K562 (cell line): Measurements from ENCODE around the gene EGR2.

Source experiments
- EZH2 ChIP-seq: IDR thresholded peaks from 2 replicates; pipeline ENCODE4 v1.6.1; 2012; ENCODE audit warnings: low read depth, mild to moderate bottlenecking, inconsistent platforms, low read length, borderline replicate concordance
- KLF6 ChIP-seq: fragments of 250-450 bp; sonication (Bioruptor Pico); IDR thresholded peaks from 2 replicates; pipeline ENCODE4 v1.4.0; 2020; ENCODE audit warnings: mild to moderate bottlenecking, moderate library complexity, borderline replicate concordance
- NEUROD1 ChIP-seq: fragments of 150-350 bp; IDR thresholded peaks from 2 replicates; pipeline ENCODE4 v1.6.1; 2014; ENCODE audit warnings: borderline replicate concordance, low read length, low read depth; ENCODE audit not compliant: partially characterized antibody
- REST ChIP-seq, 2 experiments: fragments of 450-650 bp; formaldehyde crosslinking in 1 of 2; IDR thresholded peaks; 2 replicates each; pipeline versions ENCODE4 v1.4.0 to v1.6.1; 2014 to 2020; ENCODE audit warnings: mild to moderate bottlenecking in 2 of 2, borderline replicate concordance in 1 of 2, low read depth in 1 of 2
- SAFB ChIP-seq: fragments of 200-400 bp; formaldehyde crosslinking; IDR thresholded peaks from 2 replicates; pipeline ENCODE4 v1.6.1; 2017; ENCODE audit warnings: low read depth, low read length, borderline replicate concordance
- TSHZ1 ChIP-seq: fragments of 250-450 bp; sonication (Bioruptor Pico); IDR thresholded peaks from 2 replicates; pipeline ENCODE4 v1.4.0; 2020; ENCODE audit warnings: mild to moderate bottlenecking, moderate library complexity
- ZKSCAN1 ChIP-seq: fragments of 150-350 bp; IDR thresholded peaks from 2 replicates; pipeline ENCODE4 v1.6.1; 2016; ENCODE audit warnings: low read depth, low read length
- ZNF212 ChIP-seq: fragments of 450-650 bp; formaldehyde crosslinking; IDR thresholded peaks from 2 replicates; pipeline ENCODE4 v1.4.0; 2020; ENCODE audit warnings: mild to moderate bottlenecking
- TF ChIP-seq, protein P1 (sequence below): fragments of 450-650 bp; IDR thresholded peaks from 2 replicates; pipeline ENCODE4 v1.6.1; 2017; ENCODE audit warnings: antibody characterized with exemption, mild to moderate bottlenecking
- TF ChIP-seq, protein P2 (sequence below), 2 experiments: IDR thresholded peaks; 2 replicates each; pipeline ENCODE4 v1.6.1; 2011; ENCODE audit warnings: borderline replicate concordance in 1 of 2, control low read depth in 1 of 2, low read depth in 1 of 2, low read length in 1 of 2, mild to moderate bottlenecking in 1 of 2, mixed read lengths in 1 of 2, moderate library complexity in 1 of 2; ENCODE audit not compliant: insufficient read depth in 1 of 2, insufficient read length in 1 of 2, poor library complexity in 1 of 2, severe bottlenecking in 1 of 2; ENCODE audit errors: extremely low read depth in 1 of 2

DNA sequence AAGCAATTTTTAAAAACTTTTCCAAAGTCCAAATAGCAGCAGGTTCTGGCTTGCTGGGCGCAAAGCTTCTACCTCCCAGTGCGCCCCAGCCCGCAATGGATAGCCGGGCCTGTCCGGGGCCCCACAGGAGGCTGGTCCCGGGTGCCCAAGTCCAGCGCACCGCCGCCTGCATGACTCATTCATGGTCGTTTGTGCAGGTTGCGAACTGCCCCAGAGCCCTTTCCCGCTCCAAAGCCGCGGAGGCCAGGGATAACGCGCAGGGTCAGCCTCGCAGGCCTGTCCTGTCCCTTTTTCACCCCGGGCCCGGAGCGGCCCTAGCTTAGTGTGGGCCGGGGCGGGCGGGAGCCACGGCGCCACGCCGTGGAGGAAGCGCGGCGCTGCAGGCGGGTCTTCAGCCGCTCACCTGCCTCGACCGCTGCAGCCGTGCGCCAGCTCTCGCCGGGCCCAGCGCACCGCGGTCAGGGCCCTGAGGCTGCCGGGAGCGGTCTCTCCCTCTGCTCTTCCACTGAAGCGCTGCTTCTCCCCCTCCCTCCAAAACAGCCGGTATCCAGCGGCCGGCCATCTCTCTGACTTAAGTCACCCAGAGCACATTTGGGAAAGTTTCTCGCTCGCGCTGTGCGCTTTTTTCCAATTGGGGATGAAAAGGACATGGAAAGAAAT is 1.7 kb upstream of the EGR2 start:
- TF ChIP-seq ZNF212 (CRISPR knock-in tag) (no peak), EZH2 (no peak), TSHZ1 (no peak), REST (IDR thresholded peaks at IDR 0.05; ENCODE audit: borderline replicate concordance) (peak; percentile 80), REST (CRISPR knock-in tag; IDR thresholded peaks at IDR 0.05; ENCODE audit: low read depth) (0 out of 2 replicates have a peak, but pooled peaks have one; percentile 21), ZKSCAN1 (0 out of 2 replicates have a peak, but pooled peaks have one; percentile 43), SAFB (0 out of 2 replicates have a peak, but pooled peaks have one; percentile 11), KLF6 (CRISPR knock-in tag) (no peak), NEUROD1 (no peak)
- TF ChIP-seq, protein P1, sequence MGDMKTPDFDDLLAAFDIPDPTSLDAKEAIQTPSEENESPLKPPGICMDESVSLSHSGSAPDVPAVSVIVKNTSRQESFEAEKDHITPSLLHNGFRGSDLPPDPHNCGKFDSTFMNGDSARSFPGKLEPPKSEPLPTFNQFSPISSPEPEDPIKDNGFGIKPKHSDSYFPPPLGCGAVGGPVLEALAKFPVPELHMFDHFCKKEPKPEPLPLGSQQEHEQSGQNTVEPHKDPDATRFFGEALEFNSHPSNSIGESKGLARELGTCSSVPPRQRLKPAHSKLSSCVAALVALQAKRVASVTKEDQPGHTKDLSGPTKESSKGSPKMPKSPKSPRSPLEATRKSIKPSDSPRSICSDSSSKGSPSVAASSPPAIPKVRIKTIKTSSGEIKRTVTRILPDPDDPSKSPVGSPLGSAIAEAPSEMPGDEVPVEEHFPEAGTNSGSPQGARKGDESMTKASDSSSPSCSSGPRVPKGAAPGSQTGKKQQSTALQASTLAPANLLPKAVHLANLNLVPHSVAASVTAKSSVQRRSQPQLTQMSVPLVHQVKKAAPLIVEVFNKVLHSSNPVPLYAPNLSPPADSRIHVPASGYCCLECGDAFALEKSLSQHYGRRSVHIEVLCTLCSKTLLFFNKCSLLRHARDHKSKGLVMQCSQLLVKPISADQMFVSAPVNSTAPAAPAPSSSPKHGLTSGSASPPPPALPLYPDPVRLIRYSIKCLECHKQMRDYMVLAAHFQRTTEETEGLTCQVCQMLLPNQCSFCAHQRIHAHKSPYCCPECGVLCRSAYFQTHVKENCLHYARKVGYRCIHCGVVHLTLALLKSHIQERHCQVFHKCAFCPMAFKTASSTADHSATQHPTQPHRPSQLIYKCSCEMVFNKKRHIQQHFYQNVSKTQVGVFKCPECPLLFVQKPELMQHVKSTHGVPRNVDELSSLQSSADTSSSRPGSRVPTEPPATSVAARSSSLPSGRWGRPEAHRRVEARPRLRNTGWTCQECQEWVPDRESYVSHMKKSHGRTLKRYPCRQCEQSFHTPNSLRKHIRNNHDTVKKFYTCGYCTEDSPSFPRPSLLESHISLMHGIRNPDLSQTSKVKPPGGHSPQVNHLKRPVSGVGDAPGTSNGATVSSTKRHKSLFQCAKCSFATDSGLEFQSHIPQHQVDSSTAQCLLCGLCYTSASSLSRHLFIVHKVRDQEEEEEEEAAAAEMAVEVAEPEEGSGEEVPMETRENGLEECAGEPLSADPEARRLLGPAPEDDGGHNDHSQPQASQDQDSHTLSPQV: no peak
- TF ChIP-seq, protein P2, sequence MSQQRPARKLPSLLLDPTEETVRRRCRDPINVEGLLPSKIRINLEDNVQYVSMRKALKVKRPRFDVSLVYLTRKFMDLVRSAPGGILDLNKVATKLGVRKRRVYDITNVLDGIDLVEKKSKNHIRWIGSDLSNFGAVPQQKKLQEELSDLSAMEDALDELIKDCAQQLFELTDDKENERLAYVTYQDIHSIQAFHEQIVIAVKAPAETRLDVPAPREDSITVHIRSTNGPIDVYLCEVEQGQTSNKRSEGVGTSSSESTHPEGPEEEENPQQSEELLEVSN (IDR thresholded peaks at IDR 0.05; ENCODE audit: borderline replicate concordance in 1 of 2, extremely low read depth in 1 of 2, insufficient read depth in 1 of 2, insufficient read length in 1 of 2, low read depth in 1 of 2, low read length in 1 of 2, poor library complexity in 1 of 2, severe bottlenecking in 1 of 2): peak; percentile 17 to 84
